PC-9 (cell line): Measurements from ENCODE around the gene MRRF. TPM values are rescaled to one million over a fixed set of nuclear protein-coding genes. Genes with fewer than 3 reads are reported as not detected.

Source experiments
- BruUV-seq: library from RNA; stranded (reverse); fragments of 400-500 nt; replicated peaks from 2 replicates; lab custom pipeline; 2021; lab: Mats Ljungman, UMichigan
- CTCF ChIA-PET: fragments of 300-600 bp; sonication (Branson Sonifier 250); formaldehyde crosslinking; loops from one replicate; lab custom pipeline; 2022; ENCODE audit warnings: antibody characterized with exemption; lab: Charles Lee
- POLR2A ChIA-PET: fragments of 300-600 bp; sonication (Branson Sonifier 250); formaldehyde crosslinking; loops from one replicate; lab custom pipeline; 2022; ENCODE audit warnings: antibody characterized with exemption; ENCODE audit not compliant: unreplicated experiment; lab: Charles Lee
- DNase-seq, 2 experiments: peaks; one replicate each; pipeline versions ENCODE4 v3.0.0 to v3.0.0-alpha.2; 2015 to 2022; ENCODE audit warnings: mixed read lengths in 1 of 2
- H2AFZ ChIP-seq: fragments of 200-600 bp; sonication (generic); 2 replicates; pipeline ENCODE4 v1.8.1; 2017; ENCODE audit warnings: antibody characterized with exemption
- H3F3A ChIP-seq: fragments of 200-600 bp; sonication (generic); 2 replicates; pipeline ENCODE4 v1.8.1; 2017; ENCODE audit warnings: antibody characterized with exemption, mild to moderate bottlenecking, low read depth; ENCODE audit not compliant: insufficient read depth
- H3K27ac ChIP-seq: fragments of 200-600 bp; sonication (generic); 2 replicates; pipeline ENCODE4 v1.6.1; 2016; ENCODE audit warnings: mixed run types
- H3K27me3 ChIP-seq: fragments of 200-600 bp; sonication (generic); 2 replicates; pipeline ENCODE4 v1.6.1; 2016; ENCODE audit warnings: low read depth, mixed run types; ENCODE audit not compliant: insufficient read depth
- H3K36me3 ChIP-seq: fragments of 200-600 bp; sonication (generic); 2 replicates; pipeline ENCODE4 v1.6.1; 2016; ENCODE audit warnings: low read depth, mixed run types
- H3K4me1 ChIP-seq: fragments of 200-600 bp; sonication (generic); replicated peaks from 2 replicates; pipeline ENCODE4 v1.6.1; 2016; ENCODE audit warnings: mixed run types; ENCODE audit not compliant: insufficient read depth
- H3K4me2 ChIP-seq: fragments of 200-600 bp; sonication (generic); 2 replicates; pipeline ENCODE4 v1.6.1; 2017; ENCODE audit warnings: mixed run types
- H3K4me3 ChIP-seq: fragments of 200-600 bp; sonication (generic); 2 replicates; pipeline ENCODE4 v1.6.1; 2016; ENCODE audit warnings: mixed run types
- H3K79me2 ChIP-seq: fragments of 200-600 bp; sonication (generic); 2 replicates; pipeline ENCODE4 v1.6.1; 2017; ENCODE audit warnings: low read depth, mixed run types
- H3K9me2 ChIP-seq: fragments of 200-600 bp; sonication (generic); 2 replicates; pipeline ENCODE4 v1.8.1; 2017; ENCODE audit warnings: mild to moderate bottlenecking; ENCODE audit not compliant: insufficient read depth
- H3K9me3 ChIP-seq: fragments of 200-600 bp; sonication (generic); 2 replicates; pipeline ENCODE4 v1.8.1; 2016; ENCODE audit warnings: low read depth; ENCODE audit not compliant: insufficient read depth
- H4K20me1 ChIP-seq: fragments of 200-600 bp; sonication (generic); 2 replicates; pipeline ENCODE4 v1.8.1; 2017; ENCODE audit not compliant: insufficient read depth
- CTCF ChIP-seq: fragments of 200-600 bp; sonication (generic); conservative IDR thresholded peaks from 2 replicates; pipeline ENCODE4 v1.6.1; 2017; ENCODE audit warnings: mixed run types, antibody characterized with exemption, mild to moderate bottlenecking, moderate library complexity
- EZH2 ChIP-seq: fragments of 200-600 bp; sonication (generic); IDR thresholded peaks from 2 replicates; pipeline ENCODE4 v1.8.0; 2017; ENCODE audit warnings: antibody characterized with exemption, low read depth
- intact Hi-C: fragments of 100-400 bp; cut with micrococcal nuclease; formaldehyde crosslinking; loops from one replicate; pipeline ENCODE4 v1.10.0; 2022; ENCODE audit not compliant: unreplicated experiment
- total RNA-seq: library from RNA; stranded (reverse); gene quantifications from 2 replicates; pipeline ENCODE4 v1.2.3, GENCODE V29; 2021

The MRRF gene
- total RNA-seq, 1 experiment from 2014 or later: 79.5 TPM

GRCh38 chr9:122347348-122348287 is 82.9 kb downstream of the MRRF start:
- CTCF ChIA-PET: interaction anchor here (0.6 to 1.1 kb wide), 2 partner anchors 248 to 1203 kb away, joined by 3 read pairs; no protein-coding TSS in a partner anchor
- intact Hi-C loops: no loop called here
- Histone ChIP-seq H2AFZ (peak overlapping the region; percentile 79), H3K4me3 (peak overlapping the region; percentile 39; the same call in 1 of the 2 replicates), H3K4me1 (no peaks in the 10 kb centered on the region), H3K79me2 (no peaks in the 10 kb centered on the region), H4K20me1 (0 out of 2 replicates have a peak, but pooled peaks cover 3% of the 10 kb centered on the region), H3F3A (no peaks in the 10 kb centered on the region), H3K9me2 (no peaks in the 10 kb centered on the region), H3K36me3 (no peaks in the 10 kb centered on the region), H3K27ac (no peak overlapping the region), H3K4me2 (peak overlapping the region; percentile 61), H3K27me3 (peaks cover 24% of the 10 kb centered on the region), H3K9me3 (no peaks in the 10 kb centered on the region)
- TF ChIP-seq CTCF (no peak), EZH2 (no peak)
- POLR2A ChIA-PET: no interaction called here
- DNase-seq: peak in 1 of 2 experiments; percentile 14
- no TSS peak for BruUV-seq

GRCh38 chr9:122348288-122348777 is 83.7 kb downstream of the MRRF start:
- no peak for DNase-seq
- no peaks in the 10 kb centered on the region for H3K79me2 ChIP-seq
- peaks cover 24% of the 10 kb centered on the region for H3K27me3 ChIP-seq
- H2AFZ ChIP-seq: no peak overlapping the region
- no peaks in the 10 kb centered on the region for H3F3A ChIP-seq
- H3K4me2 ChIP-seq: no peak overlapping the region
- no peaks in the 10 kb centered on the region for H3K9me2 ChIP-seq
- no peak overlapping the region for H3K4me3 ChIP-seq
- ChIA-PET CTCF (no interaction called here), POLR2A (no interaction called here)
- no peaks in the 10 kb centered on the region for H3K4me1 ChIP-seq
- no peaks in the 10 kb centered on the region for H3K36me3 ChIP-seq
- TF ChIP-seq CTCF: no peak
- no peak for TF ChIP-seq EZH2
- H3K9me3 ChIP-seq: no peaks in the 10 kb centered on the region
- intact Hi-C loops: no loop called here
- H4K20me1 ChIP-seq: 0 out of 2 replicates have a peak, but pooled peaks cover 3% of the 10 kb centered on the region
- no TSS peak for BruUV-seq
- no peak overlapping the region for H3K27ac ChIP-seq

GRCh38 chr9:122348791-122349190 is 84.1 kb downstream of the MRRF start:
- ChIA-PET POLR2A (no interaction called here), CTCF (no interaction called here)
- Histone ChIP-seq H3K4me2 (no peak overlapping the region), H4K20me1 (0 out of 2 replicates have a peak, but pooled peaks cover 3% of the 10 kb centered on the region), H2AFZ (no peak overlapping the region), H3K79me2 (no peaks in the 10 kb centered on the region), H3K4me1 (no peaks in the 10 kb centered on the region), H3K27me3 (peaks cover 24% of the 10 kb centered on the region), H3F3A (no peaks in the 10 kb centered on the region), H3K4me3 (no peak overlapping the region), H3K9me2 (no peaks in the 10 kb centered on the region), H3K9me3 (no peaks in the 10 kb centered on the region), H3K36me3 (no peaks in the 10 kb centered on the region), H3K27ac (no peak overlapping the region)
- intact Hi-C loops: no loop called here
- no peak for DNase-seq
- TF ChIP-seq CTCF (no peak), EZH2 (no peak)
- BruUV-seq: no TSS peak
